SK-N-SH treated with all-trans-retinoic acid at 6 μM for 48 hours (cell line): ENCODE measurements around the gene ETV4.

Source experiments
- ARNTL ChIP-seq: fragments of 450-650 bp; formaldehyde crosslinking; IDR thresholded peaks from 2 replicates; pipeline ENCODE4 v1.5.0; 2020; ENCODE audit warnings: low read depth, mild to moderate bottlenecking, moderate library complexity, borderline replicate concordance
- ESRRG ChIP-seq: fragments of 250-450 bp; sonication (Bioruptor Pico); IDR thresholded peaks from 2 replicates; pipeline ENCODE4 v1.6.1; 2021; ENCODE audit warnings: mild to moderate bottlenecking
- GLIS3 ChIP-seq: fragments of 250-450 bp; sonication (Bioruptor Pico); IDR thresholded peaks from 2 replicates; pipeline ENCODE4 v1.5.0; 2020; ENCODE audit warnings: mild to moderate bottlenecking, moderate library complexity
- PPARA ChIP-seq: fragments of 250-450 bp; sonication (Bioruptor Pico); IDR thresholded peaks from 2 replicates; pipeline ENCODE4 v1.5.0; 2020; ENCODE audit warnings: mild to moderate bottlenecking, borderline replicate concordance
- SNAI2 ChIP-seq: fragments of 250-450 bp; sonication (Bioruptor Pico); IDR thresholded peaks from 2 replicates; pipeline ENCODE4 v1.5.0; 2020; ENCODE audit warnings: mild to moderate bottlenecking, moderate library complexity
- TCF4 ChIP-seq: fragments of 250-450 bp; sonication (Bioruptor Pico); IDR thresholded peaks from 2 replicates; pipeline ENCODE4 v1.8.0; 2021; ENCODE audit warnings: mild to moderate bottlenecking, moderate library complexity, borderline replicate concordance
- TOX ChIP-seq: fragments of 250-450 bp; sonication (Bioruptor Pico); IDR thresholded peaks from 2 replicates; pipeline ENCODE4 v1.8.0; 2021; ENCODE audit warnings: mild to moderate bottlenecking, moderate library complexity, borderline replicate concordance
- ZFP3 ChIP-seq: fragments of 250-450 bp; sonication (Bioruptor Pico); IDR thresholded peaks from 2 replicates; pipeline ENCODE4 v1.5.0; 2020; ENCODE audit warnings: mild to moderate bottlenecking, moderate library complexity
- ZNF565 ChIP-seq: fragments of 450-650 bp; formaldehyde crosslinking; conservative IDR thresholded peaks from 2 replicates; pipeline ENCODE4 v1.5.0; 2020; ENCODE audit warnings: low read depth, mild to moderate bottlenecking, moderate library complexity
- ZNF8 ChIP-seq: fragments of 450-650 bp; formaldehyde crosslinking; IDR thresholded peaks from 2 replicates; pipeline ENCODE4 v1.5.0; 2020; ENCODE audit warnings: mild to moderate bottlenecking, moderate library complexity
- TF ChIP-seq, protein P1 (sequence below): fragments of 250-450 bp; sonication (Bioruptor Pico); IDR thresholded peaks from 2 replicates; pipeline ENCODE4 v1.5.1; 2020; ENCODE audit warnings: low read depth, mild to moderate bottlenecking, moderate library complexity

DNA sequence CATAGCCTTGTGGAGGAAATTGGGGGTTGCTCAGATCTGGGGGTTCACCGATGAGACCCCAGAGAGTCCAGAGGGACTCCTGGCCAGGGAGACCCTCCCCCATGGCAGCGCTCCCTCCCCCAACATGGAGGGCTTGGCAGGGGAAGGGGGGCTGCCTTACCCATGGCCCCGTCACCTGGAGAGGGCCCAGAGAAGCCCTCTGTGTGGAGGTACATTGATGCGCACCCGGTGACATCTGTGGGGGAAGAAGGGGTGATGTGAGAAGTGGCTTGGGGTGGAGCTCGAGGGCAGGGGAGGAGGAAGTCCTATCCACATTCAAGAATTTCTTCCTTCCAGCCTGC is 16.2 kb downstream of the ETV4 start:
- TF ChIP-seq TOX = no peak
- no peak for TF ChIP-seq GLIS3 (CRISPR knock-in tag)
- TF ChIP-seq ZNF565 (CRISPR knock-in tag) = no peak
- no peak for TF ChIP-seq SNAI2 (CRISPR knock-in tag)
- TF ChIP-seq PPARA = no peak
- TF ChIP-seq ZFP3 (CRISPR knock-in tag) = no peak
- no peak for TF ChIP-seq ESRRG (CRISPR knock-in tag)
- TF ChIP-seq, protein P1, sequence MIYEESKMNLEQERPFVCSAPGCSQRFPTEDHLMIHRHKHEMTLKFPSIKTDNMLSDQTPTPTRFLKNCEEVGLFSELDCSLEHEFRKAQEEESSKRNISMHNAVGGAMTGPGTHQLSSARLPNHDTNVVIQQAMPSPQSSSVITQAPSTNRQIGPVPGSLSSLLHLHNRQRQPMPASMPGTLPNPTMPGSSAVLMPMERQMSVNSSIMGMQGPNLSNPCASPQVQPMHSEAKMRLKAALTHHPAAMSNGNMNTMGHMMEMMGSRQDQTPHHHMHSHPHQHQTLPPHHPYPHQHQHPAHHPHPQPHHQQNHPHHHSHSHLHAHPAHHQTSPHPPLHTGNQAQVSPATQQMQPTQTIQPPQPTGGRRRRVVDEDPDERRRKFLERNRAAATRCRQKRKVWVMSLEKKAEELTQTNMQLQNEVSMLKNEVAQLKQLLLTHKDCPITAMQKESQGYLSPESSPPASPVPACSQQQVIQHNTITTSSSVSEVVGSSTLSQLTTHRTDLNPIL (CRISPR knock-in tag) = no peak
- no peak for TF ChIP-seq ARNTL (CRISPR knock-in tag)
- TF ChIP-seq TCF4 (CRISPR knock-in tag) = no peak
- TF ChIP-seq ZNF8 (CRISPR knock-in tag) = no peak
